OCI-LY3 (cell line): ENCODE results near the gene THBS2.

ENCODE experiments used
- CTCF ChIP-seq: fragments of 200-600, 300-600 bp; sonication (generic); IDR thresholded peaks from 2 replicates; pipeline ENCODE4 v1.5.1; 2014; ENCODE audit warnings: antibody characterized with exemption, low read length, low read depth
- EZH2phosphoT487 ChIP-seq: fragments of 200-600 bp; shearing (Covaris generic); IDR thresholded peaks from 2 replicates; pipeline ENCODE4 v1.6.1; 2018; ENCODE audit warnings: antibody characterized with exemption, mixed run types, low read depth

DNA sequence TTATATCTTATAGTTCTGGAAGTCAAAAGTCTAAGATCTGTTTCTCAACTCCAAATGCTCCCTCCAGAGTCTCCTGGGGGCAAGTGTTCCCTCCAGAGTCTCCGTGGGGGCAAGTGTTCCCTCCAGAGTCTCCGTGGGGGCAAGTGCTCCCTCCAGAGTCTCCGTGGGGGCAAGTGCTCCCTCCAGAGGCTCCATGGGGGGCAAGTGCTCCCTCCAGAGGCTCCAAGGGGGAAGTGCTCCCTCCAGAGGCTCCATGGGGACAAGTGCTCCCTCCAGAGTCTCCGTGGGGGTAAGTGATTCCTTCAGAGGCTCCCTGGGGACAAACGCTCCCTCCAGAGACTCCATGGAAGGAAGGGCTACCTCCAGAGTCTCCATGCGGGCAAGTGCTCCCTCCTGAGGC is 34.0 kb upstream of the THBS2 start:
- TF ChIP-seq CTCF (no peak), EZH2phosphoT487 (no peak)
